Stimulated activated CD4-positive, alpha-beta T cell treated with anti-CD3 and anti-CD28 coated beads, TNF-alpha, amount 100 ng/mL, for 4 hours (primary cell): ENCODE results near the gene STAB1.

ENCODE experiments used
- DNase-seq, 3 experiments: peaks; one replicate each; pipeline ENCODE4 v3.0.0-alpha.2; 2020; ENCODE audit warnings: low read depth in 3 of 3

Gene STAB1

DNA sequence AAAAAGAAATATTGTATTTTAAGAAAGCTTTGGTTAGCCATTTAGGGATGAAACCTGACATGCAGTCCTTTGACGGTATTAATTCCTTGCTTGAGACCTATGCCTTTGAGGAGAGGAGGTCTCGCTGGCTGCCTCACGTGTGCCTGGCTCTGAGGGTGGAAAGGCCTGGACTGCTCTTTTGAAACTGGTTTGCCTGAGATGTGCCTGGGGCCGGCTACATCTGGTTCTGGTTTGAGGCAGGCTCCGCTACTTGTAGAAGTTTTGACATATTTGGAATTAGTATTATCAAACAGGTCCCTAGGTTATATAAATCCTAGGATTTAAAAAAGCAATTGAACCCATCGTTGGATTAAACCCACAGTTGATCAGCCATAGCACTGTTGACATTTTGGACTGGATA lies 33.3 kb upstream of the STAB1 start:
- DNase-seq = no peak

DNA sequence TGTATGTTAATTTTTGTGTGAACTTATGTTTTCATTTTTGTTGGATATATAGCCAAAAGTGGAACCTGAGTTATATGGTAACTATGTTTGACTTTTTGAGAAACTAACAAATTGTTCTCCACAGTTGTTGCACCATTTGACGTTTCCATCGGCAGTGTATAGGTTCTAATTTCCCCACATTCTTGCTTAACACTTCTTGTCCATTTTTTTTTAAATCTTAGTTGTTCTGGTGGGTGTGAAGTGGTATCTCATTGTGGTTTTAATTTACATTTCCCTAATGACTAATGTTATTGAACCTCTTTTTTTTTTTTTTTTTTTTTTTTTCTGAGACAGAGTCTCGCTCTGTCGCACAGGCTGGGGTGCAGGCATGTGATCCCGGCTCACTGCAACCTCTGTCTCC lies 31.7 kb upstream of the STAB1 start:
- no peak for DNase-seq

DNA sequence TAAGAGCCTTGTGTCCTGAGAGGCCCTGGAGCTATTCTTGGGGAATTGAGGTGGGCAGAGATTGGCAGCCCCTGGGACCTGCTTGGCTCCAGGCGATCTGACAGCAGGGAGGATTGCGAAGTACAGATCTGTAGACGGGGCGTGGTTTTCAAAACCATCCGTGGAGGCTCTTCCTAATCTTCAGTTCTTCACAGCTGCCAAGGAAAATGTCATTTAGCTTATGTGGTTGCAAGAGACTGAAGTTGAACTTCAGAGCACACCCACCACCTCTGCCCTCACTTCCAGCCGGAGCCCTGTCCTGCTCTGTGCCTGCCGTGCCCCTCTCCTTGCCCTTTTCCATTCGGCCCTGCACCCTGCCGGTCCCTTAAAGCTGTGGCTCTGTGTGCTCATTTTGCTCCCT lies 26.8 kb upstream of the STAB1 start:
- no peak for DNase-seq

DNA sequence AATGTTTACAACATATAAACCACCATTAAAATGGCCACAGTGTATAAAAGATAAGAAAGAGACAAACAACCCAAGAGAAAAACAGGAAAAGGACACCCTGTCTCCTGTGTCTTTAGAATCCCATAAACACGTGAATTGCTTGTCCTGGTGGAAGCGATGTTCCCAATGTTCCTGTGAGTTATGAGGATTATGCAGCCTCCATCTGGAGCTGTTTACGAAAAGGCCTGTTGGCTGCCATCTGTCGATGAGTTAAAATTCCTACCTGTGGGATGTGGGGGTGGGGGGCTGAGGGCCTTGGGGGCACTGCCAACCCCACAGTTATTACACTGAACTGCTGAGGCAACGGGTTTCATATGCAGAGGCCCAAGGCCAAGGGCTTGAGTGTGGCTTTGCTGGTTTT lies 26.1 kb upstream of the STAB1 start:
- no peak for DNase-seq

DNA sequence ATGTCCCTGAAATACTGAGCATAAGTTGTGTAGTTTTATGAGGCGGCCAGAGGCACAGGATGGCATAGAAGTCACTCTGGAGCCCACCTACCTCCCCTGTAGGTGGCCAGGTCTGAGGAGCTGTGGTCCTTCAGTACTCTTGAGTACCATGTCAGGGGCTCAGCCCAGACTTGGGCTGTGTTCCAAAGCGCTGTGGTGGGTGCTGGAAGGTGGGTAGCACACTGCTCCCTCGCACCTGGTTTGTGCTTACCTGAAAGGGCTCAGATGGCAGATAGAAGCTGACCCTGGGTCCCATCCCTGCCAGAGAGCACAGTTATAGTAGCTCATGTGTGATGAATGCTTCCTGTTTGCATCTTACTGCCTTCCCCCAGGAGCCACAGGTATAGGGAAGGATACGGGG lies 24.2 kb upstream of the STAB1 start:
- no peak for DNase-seq

DNA sequence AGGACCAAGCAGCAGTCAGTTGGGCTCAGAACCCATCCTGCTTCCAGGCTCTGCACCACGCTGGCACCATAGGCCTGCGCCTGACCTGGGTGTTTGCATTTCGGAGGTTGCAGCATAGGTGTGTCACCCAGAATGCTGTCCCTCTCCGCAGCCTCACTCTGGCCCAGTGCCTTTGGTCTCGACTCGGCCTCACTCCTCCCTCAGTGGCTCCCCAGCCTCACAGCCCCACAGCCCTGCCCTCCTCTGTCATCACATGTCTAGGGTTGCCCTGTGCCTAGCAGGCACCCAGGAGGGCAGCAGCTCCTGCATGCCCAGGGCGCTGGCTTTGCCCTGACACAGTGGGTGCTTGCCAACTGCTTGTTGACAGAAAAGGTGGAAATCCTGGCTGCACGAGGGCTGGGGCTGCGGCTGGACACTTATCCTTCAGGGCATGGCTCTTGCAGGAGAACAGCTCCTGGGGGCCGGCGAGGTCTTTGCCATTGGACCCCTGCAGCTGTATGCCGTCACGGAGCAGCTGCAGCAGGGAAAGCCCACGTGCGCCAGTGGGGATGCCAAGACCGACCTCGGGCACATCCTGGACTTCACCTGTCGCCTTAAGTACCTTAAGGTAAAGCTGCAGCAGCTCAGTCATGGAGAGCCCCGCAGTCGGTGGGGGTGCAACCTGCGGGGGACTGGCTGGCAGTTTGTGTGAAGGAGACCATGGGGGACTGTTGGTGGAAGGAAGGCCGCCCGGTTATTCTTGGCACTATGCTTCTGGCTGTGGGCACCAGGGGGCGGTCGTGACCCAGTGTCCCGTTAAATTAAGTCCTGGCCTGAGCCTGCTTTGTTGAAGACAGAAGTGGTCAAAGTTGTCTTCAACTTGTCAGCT lies 23.5 kb upstream of the STAB1 start:
- no peak for DNase-seq

DNA sequence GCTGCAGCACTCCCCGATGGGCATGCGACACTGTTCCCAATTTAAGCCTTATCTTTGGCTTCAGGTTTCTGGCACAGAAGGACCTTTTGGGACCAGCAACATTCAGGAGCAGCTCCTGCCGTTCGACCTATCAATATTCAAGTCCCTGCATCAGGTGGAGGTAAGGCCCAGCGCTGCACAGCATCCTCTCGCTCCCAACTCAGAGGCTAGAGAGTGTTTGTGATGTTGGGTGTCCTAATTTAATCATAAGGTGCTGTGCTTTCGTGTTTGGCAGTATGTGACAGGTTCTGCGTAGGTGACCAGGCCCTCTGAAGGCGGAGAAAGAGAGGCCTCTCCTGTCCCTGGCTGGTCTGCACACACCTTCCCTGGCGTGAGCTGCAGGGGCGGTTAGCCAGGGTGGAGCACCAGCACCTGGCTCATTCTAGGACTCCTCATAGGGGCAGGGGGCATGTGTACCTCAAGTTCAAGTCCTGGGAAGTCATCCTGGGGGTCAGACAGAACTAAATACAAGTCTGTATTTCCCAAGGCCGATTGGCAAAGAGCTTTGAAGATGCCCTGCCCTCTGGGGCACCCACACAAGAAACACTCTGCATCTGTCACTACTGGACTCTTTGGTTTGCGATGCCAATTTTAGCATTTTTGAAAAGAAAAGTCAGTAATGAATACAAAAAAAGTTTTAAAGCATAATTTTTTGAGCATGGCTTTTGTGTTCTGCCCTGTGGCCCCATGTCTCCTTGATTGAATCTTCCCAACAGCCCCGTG lies 22.7 kb upstream of the STAB1 start:
- DNase-seq = no peak

DNA sequence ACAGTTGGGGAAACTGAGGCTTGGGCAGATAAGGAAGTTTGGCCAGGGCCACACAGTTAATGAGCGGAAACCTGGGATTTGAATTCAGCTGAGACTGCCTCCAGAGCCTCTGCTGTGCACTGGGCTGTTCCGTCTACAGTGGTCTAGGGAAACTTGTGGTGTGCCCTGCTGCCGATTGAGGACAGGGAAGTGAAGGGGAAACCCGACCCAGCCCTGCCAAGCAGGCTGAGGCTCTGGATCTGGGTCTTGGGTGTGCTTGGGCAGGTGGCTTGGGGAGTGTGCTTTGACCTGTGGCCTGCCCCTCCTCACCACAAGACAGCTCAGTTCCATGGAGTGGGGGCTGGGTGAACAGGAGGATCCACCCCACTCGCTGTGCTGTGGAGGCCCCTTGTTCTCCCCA lies 22.1 kb upstream of the STAB1 start:
- DNase-seq = no peak

DNA sequence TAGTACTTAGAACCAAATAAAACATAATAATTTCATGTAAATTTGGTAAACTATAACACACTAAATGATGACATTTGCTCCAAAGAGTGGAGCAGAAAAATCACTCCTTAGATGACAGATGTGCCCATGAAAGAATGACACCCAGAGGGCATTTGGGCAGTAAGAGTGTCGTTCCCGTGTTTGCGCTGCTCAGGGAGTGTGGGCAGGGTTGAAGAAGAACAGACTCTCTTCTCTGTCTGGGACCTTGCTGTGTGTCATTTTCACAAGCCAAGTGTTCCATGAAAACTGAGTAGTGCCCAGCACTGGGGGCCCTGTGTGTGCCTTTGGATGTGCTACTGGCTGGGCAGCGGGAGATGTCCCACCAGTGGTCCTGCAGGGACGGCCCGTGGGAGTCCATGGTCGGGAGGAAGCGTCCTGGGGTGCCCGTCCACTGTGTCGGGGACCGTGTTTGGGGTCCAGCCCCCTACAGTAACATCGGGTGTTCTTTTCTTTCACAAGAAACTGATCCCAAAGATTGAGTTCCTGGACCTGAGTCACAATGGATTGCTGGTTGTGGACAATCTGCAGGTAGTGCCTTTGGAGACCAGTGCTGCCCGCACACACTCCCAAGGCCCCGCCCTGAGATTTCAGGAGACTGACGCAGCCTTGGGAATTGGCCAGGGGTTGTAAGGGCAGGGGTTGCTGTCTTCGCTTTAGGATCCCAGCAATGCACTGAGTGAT lies 17.9 kb upstream of the STAB1 start:
- DNase-seq = no peak

DNA sequence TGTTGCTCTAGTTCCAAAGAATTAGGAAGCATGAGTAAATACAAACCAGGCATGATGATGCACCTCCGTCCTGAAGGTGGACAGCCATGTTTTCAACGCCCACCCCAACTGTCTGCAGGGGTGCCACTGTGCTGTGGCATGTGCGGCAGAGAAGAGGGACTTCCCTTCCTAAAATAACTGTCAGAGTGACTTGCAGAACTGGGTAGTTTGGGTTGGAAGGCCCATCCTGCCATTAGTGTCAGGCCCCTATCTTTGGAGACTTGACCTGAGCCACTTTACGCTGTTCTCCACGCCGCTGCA lies 17.4 kb upstream of the STAB1 start:
- DNase-seq = no peak

DNA sequence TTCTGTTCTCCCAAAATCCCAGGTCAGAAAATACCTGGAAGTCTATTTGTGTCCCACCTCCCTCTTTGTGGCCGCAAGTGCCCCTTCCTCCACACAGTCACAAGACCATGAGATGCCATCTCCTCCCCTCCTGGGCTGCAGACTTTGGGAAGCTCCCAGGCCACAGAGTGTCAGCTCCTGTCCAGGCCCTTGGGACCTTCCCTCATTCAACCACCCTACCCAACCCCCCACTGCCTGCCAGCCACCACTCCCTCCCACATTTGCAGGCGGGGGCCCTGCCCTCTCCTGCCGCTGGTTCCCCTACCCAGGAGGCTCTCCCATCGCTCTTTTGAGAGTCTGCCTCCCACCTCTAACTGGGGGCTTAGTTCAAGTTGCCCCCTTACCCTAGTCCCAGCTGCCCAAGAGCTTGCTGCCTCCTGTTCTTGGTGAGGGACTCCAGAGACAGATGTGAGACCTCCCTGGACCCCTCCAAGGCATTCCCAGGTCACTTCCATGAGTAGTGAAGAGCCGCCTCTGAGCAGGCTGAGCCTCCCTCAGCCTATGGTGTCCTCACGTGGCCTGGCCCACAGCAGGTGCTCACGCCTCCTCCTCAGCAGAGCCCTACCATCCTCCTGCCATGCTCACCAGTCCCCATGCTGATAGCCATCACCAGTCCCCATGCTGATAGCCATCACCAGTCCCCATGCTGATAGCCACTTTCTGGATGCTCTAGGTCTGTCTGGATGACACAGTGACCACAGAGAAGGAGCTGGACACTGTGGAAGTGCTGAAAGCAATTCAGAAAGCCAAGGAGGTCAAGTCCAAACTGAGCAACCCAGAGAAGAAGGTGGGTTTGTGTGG lies 15.9 kb upstream of the STAB1 start:
- DNase-seq = no peak

DNA sequence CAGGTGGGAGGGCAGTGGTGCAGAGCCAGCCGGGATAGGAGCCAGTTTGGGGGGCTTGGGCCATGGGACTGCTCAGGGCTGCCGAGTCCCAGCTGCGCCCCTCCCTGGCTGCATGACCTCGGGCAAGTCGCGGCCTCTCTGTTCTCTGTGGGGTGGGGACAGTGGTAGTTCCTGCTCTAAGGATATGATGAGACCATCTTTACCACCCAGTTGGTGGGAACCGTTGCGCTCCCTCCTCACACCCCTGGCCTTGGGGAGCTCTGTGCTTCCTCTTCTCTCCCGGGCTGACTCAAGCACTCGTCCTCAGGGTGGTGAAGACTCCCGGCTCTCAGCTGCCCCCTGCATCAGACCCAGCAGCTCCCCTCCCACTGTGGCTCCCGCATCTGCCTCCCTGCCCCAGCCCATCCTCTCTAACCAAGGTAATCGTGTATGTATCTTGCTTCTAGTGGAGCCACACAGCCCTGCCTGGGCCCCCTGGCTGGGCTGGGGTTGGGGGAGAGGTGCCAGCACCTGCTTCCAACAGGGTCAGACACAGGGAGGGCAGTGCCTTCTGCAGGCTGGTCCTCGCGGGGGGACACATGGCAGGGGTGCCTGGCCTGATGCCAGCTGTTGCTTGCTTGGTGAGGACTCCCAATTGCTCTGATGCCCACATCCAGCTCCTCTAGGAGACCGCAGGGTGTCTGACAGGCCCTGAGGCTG lies 15.1 kb upstream of the STAB1 start:
- DNase-seq = no peak

DNA sequence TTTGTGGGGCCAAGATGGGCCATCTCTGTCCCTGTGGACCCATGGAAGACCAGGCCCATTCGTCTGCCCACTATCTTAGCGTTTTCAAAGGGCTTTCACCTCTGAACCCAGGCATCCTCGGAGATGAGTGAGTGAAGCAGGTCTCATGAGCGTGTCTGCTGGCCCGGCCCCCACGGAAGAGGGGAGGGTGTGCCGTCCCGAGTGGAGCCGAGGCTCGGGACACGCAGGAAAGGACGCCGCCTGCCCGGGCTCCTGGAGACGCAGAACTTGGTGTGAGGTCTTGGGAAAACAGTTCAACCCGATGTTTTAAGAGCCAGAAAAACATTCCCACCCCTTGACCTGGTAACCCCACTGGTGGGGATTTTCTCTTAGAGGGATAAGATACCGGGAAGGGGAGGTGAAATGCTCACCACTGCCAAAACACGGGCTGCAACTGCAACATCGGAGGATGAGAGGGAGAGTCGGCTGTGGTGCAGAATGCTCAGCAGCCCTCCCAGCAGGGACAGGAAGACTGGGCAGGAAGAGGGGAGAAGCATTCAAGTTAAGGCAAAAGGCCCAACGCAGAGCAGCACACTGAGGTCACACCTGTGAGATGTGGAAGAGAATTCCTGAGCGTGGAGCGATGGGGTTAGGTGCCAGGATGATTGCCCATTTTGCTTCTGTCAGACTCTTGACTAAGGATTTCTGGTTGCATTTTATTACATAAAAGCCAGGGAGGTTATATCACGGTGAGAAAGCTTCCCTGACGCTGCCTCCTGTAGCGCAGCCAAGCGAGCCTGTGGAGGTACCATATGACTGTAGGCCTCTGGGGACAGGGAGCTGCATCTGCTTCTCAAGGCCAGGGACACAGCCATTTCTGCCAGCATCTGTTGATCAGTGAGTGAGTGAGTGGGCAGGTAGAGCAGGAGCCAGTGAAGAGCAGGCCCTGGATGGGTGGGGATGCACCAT lies 14.1 kb upstream of the STAB1 start:
- no peak for DNase-seq

DNA sequence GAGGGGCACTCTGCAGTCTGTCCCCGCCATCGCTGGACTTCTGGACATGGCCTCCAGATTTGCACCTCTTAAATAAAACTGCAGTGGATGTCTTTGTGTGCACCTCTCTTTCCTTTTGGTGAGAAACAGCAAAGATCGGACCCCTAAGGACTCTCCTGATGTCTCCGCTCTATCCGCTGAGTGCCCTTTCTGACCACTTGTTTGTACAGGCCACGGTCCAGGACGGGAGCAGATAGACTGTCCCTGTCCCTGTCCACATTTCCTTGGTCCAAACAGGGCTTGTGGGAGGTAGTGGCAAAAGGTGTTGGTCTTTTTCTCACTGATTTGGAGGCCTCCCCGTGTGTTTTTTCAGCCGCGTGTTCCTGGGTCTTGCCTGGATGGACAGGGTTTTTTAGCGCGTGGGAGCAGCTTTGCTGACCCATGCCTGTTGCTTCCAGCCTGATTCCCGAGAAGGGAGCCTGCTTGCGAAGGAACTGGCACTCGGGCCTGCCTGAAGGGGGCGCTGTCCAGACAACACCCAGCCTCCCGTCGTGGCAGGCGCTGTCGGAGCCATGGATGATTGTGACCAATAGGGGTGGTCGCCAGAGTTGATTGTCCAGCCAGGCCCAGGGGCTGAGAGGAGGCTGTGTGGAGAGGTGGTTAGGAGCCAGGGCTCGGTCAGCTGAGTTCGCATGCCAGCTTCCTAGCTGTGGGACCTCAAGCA lies 13.2 kb upstream of the STAB1 start:
- DNase-seq = no peak

DNA sequence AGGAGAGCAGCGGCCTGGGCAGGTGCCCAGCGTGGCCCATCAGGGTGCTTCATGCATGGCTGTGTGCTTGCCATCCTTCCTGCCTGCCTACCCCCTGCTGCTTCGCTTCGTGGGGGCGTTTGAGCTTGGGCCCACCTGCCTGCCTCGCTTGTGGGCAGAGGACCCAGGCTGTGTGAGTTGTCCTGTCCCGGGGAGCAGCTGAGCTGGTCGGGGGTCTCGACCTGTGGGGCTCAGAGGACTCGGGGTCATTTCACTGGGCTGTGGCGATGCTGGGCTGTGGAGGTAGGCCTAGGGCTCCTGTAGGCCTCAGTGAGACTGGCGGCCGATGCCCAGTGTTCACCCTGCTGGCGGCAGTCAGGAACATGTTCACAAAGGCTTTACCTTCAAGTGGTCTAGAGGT lies 12.1 kb upstream of the STAB1 start:
- DNase-seq = no peak

DNA sequence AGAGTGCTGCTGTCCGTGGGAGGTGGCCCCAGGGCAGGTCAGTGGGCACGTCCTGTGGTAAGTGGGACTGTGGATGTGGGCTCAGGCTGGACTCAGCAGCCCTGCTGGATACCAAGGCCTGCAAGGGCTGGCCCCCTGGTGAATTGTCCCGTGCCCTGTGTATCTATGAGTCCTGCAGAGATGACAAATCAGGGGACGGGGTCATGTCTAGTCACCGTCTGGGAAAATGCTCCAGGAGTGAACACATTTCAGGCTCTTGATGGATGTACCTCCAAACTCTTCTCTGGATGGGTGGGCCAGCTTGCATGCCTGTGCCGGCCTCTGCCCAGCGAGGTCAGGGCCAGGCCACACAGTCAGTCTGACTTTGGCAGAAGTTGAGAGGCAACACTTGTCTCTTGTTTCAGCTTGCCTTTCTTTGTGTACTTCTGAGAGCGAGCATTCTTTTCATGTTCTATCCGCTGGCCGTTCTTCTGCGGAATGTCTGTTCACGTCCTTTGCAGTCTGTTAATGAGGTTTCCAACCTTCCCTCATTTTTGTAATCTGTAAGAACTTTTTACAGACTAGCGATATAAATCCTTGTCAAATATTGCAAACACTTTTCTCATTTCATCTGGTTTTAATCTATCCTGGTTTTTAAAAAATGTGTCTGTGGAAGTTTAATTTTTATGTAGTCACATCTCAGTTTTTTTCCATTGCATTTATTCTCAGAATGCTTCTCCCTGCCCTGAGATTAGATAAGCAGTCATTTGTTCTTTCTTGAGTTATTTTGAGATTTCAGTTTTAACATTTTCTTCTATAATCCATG lies 11.4 kb upstream of the STAB1 start:
- no peak for DNase-seq

DNA sequence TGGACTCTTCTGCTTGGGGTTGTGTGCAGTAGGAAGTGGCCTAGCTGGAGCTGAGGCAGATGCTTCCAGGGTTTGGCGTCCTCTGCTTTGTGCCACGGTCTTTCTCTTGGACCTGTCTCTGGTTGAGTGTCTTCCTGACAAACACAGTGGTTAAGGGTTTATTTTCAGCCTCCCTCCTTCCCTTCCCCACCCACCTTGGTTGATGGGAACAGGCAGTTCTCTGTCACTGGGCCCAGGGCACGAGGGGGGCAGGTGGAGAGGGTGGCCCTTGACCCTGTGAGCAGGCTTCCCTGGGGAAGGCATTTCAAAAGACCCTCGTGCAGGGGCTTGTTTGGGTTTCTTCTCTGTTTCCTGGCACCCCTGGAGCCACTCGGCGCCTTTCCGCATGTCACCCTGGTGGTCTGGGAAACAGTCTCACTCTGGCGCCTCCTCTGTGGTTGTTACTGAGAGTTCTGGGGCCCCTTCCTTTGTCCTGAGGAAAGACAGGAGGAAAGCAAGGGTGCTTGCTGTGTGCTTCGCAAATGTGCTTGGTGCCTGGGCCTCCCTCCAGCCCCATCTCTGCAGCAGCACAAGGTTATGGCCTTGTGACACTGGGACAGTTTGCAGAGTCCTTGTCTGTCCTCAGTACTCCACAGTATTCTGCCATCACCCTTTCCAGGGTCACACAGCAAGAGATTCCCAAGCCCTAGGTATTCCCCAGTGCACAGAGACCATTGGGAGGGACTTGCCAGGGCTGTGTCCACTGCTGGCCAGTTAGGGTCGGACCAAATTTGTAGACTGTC lies 10.3 kb upstream of the STAB1 start:
- DNase-seq = no peak
